ENCODE measurements around the gene RPL27. TPM values are rescaled to one million over a fixed set of nuclear protein-coding genes. Genes with fewer than 3 reads are reported as not detected.

RPL27 gene
- total RNA-seq, 1 donor = 1,876 TPM

DNA sequence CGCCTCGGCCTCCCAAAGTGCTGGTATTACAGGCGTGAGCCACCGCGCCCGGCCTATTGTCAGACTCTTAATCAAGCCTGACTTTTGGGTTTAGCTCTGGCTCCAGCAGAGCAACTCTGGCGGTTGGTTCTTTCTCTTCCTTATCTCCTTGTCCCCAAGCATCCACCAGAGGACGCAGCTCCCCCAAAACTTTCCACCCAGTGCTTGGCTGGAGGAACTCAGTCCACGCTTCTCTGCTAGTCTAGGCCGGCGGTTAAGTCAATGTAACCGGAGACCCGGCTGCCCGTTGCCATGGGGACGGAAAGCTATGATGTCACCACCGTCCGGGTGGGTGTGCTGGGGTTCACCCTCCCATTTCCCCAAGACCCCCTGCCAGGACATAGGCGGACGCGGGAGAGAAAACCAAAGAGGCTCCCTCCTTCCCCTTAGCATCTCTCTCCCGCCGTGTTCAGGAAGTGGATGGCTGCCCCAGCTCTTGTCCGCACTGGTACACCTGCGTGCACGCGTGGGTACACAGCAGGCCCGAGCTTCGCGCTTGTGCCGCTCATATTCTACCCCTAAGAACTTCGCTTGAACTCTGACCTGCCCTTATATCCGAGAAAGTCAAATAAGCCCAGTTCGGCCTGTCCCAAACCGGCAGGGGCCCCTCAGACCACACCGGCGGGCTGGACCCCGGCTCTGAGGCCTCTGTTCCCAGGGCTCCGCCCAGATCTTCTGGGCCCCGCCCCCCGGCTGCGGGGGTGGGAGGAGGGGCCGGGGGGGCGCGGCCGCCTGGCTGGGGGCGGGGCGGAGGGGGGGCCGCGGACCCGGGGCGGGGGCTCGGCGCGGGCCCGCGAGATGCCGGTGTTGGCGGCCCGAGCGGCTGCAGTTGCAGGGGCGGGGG is 26.4 kb downstream of the RPL27 start, which contains the start of gene RND2:
Gene RND2, plus strand, starts transcription at position 825 of the 883 bp plus-strand sequence. CDS start 117 bp downstream, outside the sequence.
- peak within 1 kb of the TSS; percentile 69 for H3K4me3 ChIP-seq (ENCODE audit: low read depth, low read length)
- TF ChIP-seq, protein P1, sequence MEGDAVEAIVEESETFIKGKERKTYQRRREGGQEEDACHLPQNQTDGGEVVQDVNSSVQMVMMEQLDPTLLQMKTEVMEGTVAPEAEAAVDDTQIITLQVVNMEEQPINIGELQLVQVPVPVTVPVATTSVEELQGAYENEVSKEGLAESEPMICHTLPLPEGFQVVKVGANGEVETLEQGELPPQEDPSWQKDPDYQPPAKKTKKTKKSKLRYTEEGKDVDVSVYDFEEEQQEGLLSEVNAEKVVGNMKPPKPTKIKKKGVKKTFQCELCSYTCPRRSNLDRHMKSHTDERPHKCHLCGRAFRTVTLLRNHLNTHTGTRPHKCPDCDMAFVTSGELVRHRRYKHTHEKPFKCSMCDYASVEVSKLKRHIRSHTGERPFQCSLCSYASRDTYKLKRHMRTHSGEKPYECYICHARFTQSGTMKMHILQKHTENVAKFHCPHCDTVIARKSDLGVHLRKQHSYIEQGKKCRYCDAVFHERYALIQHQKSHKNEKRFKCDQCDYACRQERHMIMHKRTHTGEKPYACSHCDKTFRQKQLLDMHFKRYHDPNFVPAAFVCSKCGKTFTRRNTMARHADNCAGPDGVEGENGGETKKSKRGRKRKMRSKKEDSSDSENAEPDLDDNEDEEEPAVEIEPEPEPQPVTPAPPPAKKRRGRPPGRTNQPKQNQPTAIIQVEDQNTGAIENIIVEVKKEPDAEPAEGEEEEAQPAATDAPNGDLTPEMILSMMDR (IDR thresholded peaks at IDR 0.05; ENCODE audit: insufficient read depth, low read length) = peak; percentile 85
- peak; percentile 95 for DNase-seq (ENCODE audit: low read depth)

DNA sequence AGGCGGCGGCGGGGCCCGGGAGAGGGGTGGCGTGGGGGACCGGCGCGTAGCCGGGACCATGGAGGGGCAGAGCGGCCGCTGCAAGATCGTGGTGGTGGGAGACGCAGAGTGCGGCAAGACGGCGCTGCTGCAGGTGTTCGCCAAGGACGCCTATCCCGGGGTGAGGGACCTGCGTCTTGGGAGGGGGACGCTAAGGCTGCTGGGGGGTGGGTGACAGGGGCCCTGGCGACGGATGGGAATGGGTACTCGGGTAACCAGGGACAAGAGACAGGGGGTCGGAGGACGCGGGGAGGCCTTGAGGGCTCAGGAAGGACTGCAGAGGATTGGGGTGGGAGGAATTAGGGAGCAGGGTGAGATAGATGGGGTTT is 27.1 kb downstream of the RPL27 start:
- H3K4me3 ChIP-seq (ENCODE audit: low read depth, low read length) = peak overlapping the region; percentile 51
- TF ChIP-seq, protein P1 (IDR thresholded peaks at IDR 0.05; ENCODE audit: insufficient read depth, low read length) = no peak

DNA sequence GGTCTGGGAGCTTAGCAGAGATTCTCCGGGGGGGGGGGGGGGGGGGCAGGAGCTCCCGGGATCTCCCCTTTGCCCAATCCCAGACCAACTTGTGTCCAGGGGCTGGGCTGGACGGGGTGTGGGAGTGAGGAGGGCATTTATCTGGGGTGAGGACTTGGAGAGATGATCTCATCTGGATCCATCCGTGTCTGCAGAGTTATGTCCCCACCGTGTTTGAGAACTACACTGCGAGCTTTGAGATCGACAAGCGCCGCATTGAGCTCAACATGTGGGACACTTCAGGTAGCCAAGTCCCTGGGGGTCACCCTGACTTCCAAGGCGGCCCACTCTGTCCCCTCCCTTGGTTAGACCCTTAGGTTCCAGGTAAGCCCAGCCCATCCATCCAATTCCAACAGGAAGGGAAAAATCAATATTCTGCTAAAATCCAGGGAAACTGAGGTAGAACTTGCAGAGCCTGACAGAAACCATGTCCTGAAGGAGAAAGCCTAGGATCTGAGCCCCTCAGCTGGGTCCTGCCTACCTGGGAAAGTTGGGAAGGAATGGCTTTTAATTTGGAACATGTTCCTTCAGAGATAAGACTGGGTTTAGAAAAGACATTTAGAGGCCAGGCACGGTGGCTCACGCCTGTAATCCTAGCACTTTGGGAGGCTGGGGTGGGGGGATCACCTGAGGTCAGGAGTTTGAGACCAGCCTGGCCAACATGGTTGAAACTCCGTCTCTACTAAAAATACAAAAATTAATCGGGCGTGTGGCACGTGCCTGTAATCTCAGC is 27.7 kb downstream of the RPL27 start:
- TF ChIP-seq, protein P1 (IDR thresholded peaks at IDR 0.05; ENCODE audit: insufficient read depth, low read length) = no peak
- no peak for DNase-seq (ENCODE audit: low read depth)
- no peak overlapping the region for H3K4me3 ChIP-seq (ENCODE audit: low read depth, low read length)

More for the DNA sequence above, 27.1 kb downstream of the RPL27 start:
- no peak for DNase-seq (ENCODE audit: low read depth)

DNA sequence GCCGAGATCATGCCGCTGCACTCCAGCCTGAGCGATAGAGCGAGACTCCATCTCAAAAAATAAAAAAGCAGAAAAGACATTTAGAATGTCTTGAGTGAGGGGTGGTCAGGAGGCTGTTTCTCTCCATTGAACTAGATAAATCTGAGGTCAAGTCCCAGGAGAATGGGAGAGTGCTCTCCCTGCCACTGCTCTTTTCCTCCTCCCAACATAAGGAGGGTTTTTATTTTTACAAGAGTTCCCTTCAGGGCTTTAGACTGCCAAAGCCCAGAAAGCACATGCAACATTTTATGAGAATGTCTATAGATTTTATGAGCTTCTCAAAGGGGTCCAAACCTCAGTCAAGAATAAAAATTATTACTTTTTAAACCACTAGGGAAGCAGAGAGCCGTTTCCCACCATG is 28.4 kb downstream of the RPL27 start:
- TF ChIP-seq, protein P1 (IDR thresholded peaks at IDR 0.05; ENCODE audit: insufficient read depth, low read length) = no peak
- no peak for DNase-seq (ENCODE audit: low read depth)
- H3K4me3 ChIP-seq (ENCODE audit: low read depth, low read length) = no peak overlapping the region

DNA sequence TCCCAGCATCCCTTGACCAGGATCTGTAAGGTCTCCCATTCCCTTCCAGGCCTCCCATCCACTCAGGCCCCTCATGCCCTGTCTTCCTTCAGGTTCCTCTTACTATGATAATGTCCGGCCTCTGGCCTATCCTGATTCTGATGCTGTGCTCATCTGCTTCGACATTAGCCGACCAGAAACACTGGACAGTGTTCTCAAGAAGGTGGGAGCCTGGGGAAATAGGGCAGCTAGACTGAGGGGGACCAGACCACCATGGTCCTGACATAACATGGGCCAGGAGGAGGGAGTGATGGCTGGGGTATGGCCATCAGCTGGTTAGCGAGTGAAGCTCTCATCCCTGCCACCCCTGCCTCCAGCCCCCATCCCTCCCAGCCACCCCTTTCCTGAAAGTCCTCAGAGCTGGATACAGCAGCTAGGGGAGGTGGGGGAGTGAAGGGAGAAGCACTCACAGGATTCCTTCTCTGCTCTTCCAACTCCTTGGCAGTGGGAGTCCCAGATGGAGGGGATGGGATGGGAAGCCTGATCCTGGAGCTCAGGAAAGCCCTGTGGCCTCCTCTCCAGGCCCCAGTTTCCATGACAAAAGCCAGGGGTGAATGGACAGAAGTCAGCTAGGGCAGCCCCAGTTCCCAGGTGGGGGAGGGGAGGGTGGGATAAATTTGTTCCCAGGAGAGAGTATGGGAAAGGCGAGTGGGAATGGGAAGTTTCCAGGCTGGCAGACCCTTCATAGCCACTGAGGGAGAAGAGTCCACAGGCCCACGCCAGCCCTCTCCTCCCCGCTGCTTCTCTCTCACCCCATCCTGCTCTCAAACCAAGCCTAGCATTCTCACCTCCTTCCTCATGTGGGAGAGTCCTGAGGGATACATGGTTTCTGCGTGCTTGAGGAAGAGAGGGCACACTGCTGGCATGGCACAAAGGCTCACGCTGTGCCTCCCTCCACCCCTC is 29.1 kb downstream of the RPL27 start:
- TF ChIP-seq, protein P1 (IDR thresholded peaks at IDR 0.05; ENCODE audit: insufficient read depth, low read length) = no peak
- no peak for DNase-seq (ENCODE audit: low read depth)
- no peak overlapping the region for H3K4me3 ChIP-seq (ENCODE audit: low read depth, low read length)
